Keratinocyte (primary cell): ENCODE measurements around the gene TPST2.

ENCODE experiments used
- EZH2 ChIP-seq: IDR thresholded peaks from one replicate; pipeline ENCODE4 v1.6.1; 2012; ENCODE audit warnings: inconsistent platforms, mild to moderate bottlenecking, low read length, moderate library complexity
- TF ChIP-seq, protein P1 (sequence below), 3 experiments: IDR thresholded peaks in 1 of 3; conservative IDR thresholded peaks in 1 of 3; optimal IDR thresholded peaks in 1 of 3; 2 replicates in 2 of 3; 3 replicates in 1 of 3; pipeline versions ENCODE3 to v1.5.1; 2011; ENCODE audit warnings: low read length in 3 of 3, mild to moderate bottlenecking in 3 of 3, moderate library complexity in 2 of 3, control low read depth in 1 of 3, inconsistent platforms in 1 of 3; ENCODE audit not compliant: insufficient read depth in 2 of 3; ENCODE audit errors: extremely low read depth in 1 of 3

DNA sequence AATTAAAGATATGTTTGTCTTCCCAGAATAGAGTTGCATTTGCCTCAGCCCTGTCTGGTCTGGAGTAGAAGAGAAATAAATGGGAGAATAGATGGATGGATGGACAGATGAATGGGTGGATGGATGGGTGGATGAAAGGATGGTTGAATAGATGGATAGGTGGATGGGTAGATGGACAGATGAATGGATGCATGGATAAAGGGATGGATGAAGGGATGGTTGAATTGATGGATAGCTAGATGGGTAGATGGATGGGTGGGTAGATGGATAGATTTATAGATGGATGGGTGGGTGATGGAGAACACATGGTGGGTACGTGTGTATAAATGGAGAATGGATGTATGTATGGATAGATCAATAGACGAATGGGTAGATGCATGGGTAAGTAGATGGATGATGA, 19.4 kb upstream of the TPST2 start:
- TF ChIP-seq, protein P1, sequence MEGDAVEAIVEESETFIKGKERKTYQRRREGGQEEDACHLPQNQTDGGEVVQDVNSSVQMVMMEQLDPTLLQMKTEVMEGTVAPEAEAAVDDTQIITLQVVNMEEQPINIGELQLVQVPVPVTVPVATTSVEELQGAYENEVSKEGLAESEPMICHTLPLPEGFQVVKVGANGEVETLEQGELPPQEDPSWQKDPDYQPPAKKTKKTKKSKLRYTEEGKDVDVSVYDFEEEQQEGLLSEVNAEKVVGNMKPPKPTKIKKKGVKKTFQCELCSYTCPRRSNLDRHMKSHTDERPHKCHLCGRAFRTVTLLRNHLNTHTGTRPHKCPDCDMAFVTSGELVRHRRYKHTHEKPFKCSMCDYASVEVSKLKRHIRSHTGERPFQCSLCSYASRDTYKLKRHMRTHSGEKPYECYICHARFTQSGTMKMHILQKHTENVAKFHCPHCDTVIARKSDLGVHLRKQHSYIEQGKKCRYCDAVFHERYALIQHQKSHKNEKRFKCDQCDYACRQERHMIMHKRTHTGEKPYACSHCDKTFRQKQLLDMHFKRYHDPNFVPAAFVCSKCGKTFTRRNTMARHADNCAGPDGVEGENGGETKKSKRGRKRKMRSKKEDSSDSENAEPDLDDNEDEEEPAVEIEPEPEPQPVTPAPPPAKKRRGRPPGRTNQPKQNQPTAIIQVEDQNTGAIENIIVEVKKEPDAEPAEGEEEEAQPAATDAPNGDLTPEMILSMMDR (optimal IDR thresholded peaks at IDR 0.05 in 1 of 3, IDR thresholded peaks at IDR 0.05 in 1 of 3, conservative IDR thresholded peaks at IDR 0.05 in 1 of 3; ENCODE audit: extremely low read depth in 1 of 3, insufficient read depth in 2 of 3, low read length in 3 of 3) = no peak
- no peak for TF ChIP-seq EZH2
